Mucosa of gallbladder (tissue), 1 donor: ENCODE data around the gene TIRAP. TPM values are rescaled to one million over a fixed set of nuclear protein-coding genes. Genes with fewer than 3 reads are reported as not detected.

ENCODE experiments used
- DNase-seq: peaks from one replicate; pipeline ENCODE4 v3.0.0-alpha.2; 2020; ENCODE audit warnings: low spot score
- total RNA-seq: library from RNA; stranded (reverse); gene quantifications from one replicate; pipeline ENCODE4 v1.2.1, GENCODE V29; 2021
- donor health status: DM: no; HTN: no; CAD: no.

TIRAP gene
- total RNA-seq, 1 donor from 2014 or later, result 20.7 TPM

- no peak for DNase-seq
Observed at GRCh38 chr11:126343051-126343450, 60.2 kb downstream of the TIRAP start.

Other genes with a start within 250 kb of the TIRAP start
- gene CDON, start 220.2 kb upstream of the TIRAP start, total RNA-seq, result 25.8 TPM
- 18.7 TPM for gene RPUSD4, start 71.4 kb upstream of the TIRAP start, total RNA-seq
- gene FAM118B, start 71.3 kb upstream of the TIRAP start, total RNA-seq, result 19.3 TPM
- gene SRPRA, start 14.2 kb upstream of the TIRAP start, total RNA-seq, result 138 TPM
- 29.3 TPM for gene FOXRED1, start 13.9 kb upstream of the TIRAP start, total RNA-seq
- gene DCPS, start 21.0 kb downstream of the TIRAP start, total RNA-seq, result 34.6 TPM
- gene ST3GAL4, start 72.6 kb downstream of the TIRAP start, total RNA-seq, result 19.4 TPM